ENCODE data around the gene TNP2.

GRCh38 chr16:11225677-11226549, 43.2 kb downstream of the TNP2 start:
- TF ChIP-seq POLR2AphosphoS5 (IDR thresholded peaks at IDR 0.05; ENCODE audit: low read depth, low read length) (no peak), TAF1 (IDR thresholded peaks at IDR 0.05; ENCODE audit: low read depth, low read length) (no peak), POLR2A (IDR thresholded peaks at IDR 0.05; ENCODE audit: low read depth, low read length) (no peak), POU2F2 (IDR thresholded peaks at IDR 0.05; ENCODE audit: low read depth, low read length) (no peak)
